ENCODE measurements around the gene RGS3.

RGS3 gene

DNA sequence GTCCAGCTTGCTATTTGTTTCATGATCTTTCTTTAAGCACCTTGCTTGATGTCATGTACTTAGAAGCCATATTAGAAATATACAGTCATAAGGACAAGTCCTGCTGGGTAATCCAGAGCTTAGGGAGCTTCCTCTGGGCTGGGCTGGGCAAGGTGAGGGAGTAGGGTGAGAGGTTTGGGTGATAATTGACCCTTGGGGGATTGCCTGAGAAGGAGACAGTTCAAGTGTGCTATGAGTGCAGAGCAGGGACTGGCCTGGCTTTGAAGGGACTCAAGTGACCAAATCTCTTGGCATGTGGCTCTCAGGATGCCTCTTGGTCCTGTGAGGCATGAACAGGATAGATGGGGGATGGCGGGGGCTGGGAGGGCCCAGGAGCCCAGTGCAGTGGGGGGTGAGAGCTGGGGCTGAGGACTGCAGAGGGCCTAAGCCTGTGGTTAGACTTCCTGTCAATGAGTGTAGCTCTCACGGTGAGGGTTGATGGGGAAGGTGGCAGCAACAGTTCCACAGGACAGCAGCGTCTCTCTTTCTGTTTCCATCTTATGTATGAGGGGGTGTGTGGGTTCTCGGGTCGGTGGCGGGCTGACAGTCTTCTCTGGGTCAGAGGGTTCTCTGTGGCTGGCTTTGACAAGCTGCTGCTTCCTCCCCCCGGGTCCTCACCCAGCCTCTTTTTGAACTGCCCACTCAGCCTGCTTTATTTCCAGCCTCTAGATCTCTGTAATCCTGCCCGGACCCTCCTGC is 53.5 kb downstream of the RGS3 start:
- FAIRE-seq (peak; percentile 99), DNase-seq (ENCODE audit: insufficient read length) (peak; percentile 70)
- TF ChIP-seq TAF1 (IDR thresholded peaks at IDR 0.05; ENCODE audit: borderline replicate concordance, low read depth, low read length) (no peak), POLR2A (IDR thresholded peaks at IDR 0.05; ENCODE audit: low read depth, low read length) (peak; percentile 34; the same call in 1 of the 2 replicates), POLR2AphosphoS5 (IDR thresholded peaks at IDR 0.05; ENCODE audit: low read depth, low read length) (peak; percentile 48; the same call in 1 of the 2 replicates)

DNA sequence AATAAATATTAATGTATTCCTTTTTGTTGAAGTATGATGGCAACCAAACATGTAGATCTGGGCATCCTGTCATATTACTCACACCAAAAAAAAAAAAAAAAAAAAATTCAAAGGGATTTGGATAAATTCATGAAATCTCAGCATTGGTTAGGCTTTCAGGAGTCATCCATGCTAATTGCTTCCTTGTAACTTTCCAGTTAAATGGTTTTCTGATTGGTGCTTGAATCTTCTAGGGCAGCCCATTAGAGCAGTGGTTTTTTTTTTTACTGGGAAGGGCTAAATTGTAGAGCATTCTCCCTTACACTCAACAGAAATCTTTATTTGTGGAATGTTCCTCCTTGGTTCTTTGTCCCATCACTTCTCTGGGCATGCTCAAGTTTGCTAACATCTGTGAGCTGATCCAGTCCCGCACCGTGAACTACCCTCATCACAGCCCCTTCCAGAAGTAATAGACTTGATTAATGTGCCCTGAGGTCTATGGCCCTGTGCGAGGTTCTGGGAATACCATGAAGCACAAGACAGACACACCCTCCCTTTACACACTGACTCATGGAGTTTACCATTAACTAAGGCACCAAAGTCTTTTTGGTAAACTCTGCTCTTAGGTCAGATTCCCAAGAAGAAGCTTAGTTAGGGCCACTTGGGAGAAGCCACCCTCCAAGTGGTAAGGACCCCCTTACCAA is 56.0 kb downstream of the RGS3 start:
- TF ChIP-seq POLR2A (IDR thresholded peaks at IDR 0.05; ENCODE audit: low read depth, low read length) (no peak), POLR2AphosphoS5 (IDR thresholded peaks at IDR 0.05; ENCODE audit: low read depth, low read length) (no peak), TAF1 (IDR thresholded peaks at IDR 0.05; ENCODE audit: borderline replicate concordance, low read depth, low read length) (no peak)
- DNase-seq (ENCODE audit: insufficient read length) (no peak), FAIRE-seq (no peak)

DNA sequence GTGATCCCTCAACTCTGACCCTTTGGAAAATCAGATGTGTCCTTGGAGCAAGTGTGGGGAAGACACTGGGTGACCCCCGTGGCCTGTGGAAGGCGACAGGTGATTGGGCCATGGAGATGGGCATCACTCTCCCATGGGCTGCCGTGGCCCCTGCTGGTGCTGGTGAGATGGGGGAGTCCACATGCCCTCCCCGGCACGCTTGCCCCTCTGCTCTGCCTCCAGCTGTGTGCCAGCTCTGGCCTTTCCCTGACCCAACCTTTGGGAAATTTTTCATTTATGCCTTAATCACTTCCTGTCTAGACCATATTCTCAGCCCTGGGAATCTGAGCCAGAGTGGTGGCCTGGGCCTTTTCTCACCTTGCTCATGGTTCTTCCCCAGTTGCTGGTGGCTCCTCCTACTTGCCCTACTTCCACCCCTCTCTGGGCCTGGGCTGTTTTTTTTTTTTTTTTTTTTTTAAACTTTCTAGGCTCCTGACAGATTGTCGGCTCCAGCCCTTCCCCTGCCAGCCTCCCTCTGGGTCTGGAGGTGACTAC is 56.6 kb downstream of the RGS3 start:
- TF ChIP-seq POLR2A (IDR thresholded peaks at IDR 0.05; ENCODE audit: low read depth, low read length) (no peak), TAF1 (IDR thresholded peaks at IDR 0.05; ENCODE audit: borderline replicate concordance, low read depth, low read length) (no peak), POLR2AphosphoS5 (IDR thresholded peaks at IDR 0.05; ENCODE audit: low read depth, low read length) (no peak)
- DNase-seq (ENCODE audit: insufficient read length): no peak
- FAIRE-seq: peak; percentile 76

DNA sequence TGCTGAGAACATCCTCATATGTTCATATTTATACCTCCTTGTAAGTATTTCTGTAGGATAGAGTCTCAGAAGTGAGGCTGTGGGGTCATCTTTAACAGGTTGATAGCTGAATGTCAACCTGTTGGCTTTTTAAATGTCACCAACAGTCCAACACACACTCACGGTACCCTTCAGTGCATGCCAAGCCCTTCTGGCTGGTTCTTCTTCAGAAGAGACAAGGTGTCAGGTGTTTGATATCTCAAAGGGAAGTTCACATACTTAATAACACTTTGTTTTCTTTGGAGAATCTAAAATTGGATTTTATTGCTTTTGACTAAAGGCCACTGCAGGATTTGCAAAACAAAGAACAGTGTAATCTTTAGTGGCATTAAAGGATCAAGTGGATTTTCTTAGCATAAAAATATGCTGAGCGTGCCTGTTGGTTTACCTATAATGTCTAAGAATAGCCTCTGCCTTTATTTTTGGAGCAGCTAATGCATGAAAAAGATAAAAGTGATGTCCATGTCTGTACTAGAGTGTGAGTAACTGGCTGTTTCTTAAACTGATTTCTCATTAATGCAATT is 58.2 kb downstream of the RGS3 start:
- TF ChIP-seq POLR2AphosphoS5 (IDR thresholded peaks at IDR 0.05; ENCODE audit: low read depth, low read length) (no peak), POLR2A (IDR thresholded peaks at IDR 0.05; ENCODE audit: low read depth, low read length) (no peak), TAF1 (IDR thresholded peaks at IDR 0.05; ENCODE audit: borderline replicate concordance, low read depth, low read length) (no peak)
- peak; percentile 83 for FAIRE-seq
- DNase-seq (ENCODE audit: insufficient read length): no peak

DNA sequence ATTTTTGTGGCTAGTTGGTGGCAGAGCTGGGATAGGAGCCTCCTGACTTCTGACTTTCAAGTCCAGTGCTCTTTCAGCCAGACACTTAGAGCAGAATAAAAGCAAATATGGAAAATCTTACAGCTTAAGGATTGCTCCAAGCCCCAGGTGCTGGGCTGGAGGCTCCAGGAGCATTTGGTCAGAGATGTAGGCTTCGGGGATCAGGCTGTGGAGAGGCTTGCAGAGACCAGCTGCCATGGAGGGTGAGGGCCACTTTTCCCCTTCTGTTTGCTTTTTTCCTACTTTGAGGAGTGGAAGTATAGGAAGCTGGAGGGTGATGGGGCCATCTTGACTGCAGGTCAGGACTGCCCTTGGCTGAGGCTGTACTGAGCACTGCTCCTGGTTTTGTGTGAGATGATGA is 58.9 kb downstream of the RGS3 start:
- no peak for FAIRE-seq
- TF ChIP-seq TAF1 (IDR thresholded peaks at IDR 0.05; ENCODE audit: borderline replicate concordance, low read depth, low read length): no peak
- no peak for TF ChIP-seq POLR2A (IDR thresholded peaks at IDR 0.05; ENCODE audit: low read depth, low read length)
- no peak for TF ChIP-seq POLR2AphosphoS5 (IDR thresholded peaks at IDR 0.05; ENCODE audit: low read depth, low read length)

DNA sequence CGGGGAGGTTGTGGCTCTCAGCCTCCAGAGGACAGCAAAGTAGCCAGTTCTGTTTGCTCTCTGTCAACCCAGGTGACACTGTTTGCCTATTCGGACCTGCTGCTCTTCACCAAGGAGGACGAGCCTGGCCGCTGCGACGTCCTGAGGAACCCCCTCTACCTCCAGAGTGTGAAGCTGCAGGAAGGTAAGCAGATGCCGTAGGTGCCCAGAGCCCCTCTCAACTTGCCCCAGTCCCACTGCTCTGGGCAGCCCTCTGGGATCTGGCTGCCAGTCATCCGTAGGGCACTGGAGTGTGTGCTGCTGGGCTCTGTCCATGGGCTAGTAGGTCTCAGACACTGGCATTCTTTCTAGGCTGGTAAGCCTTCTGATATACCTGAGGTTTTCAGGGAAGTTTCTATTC is 59.3 kb downstream of the RGS3 start:
- FAIRE-seq (peak; percentile 42), DNase-seq (ENCODE audit: insufficient read length) (no peak)

More for the DNA sequence above, 58.9 kb downstream of the RGS3 start:
- no peak for DNase-seq (ENCODE audit: insufficient read length)

DNA sequence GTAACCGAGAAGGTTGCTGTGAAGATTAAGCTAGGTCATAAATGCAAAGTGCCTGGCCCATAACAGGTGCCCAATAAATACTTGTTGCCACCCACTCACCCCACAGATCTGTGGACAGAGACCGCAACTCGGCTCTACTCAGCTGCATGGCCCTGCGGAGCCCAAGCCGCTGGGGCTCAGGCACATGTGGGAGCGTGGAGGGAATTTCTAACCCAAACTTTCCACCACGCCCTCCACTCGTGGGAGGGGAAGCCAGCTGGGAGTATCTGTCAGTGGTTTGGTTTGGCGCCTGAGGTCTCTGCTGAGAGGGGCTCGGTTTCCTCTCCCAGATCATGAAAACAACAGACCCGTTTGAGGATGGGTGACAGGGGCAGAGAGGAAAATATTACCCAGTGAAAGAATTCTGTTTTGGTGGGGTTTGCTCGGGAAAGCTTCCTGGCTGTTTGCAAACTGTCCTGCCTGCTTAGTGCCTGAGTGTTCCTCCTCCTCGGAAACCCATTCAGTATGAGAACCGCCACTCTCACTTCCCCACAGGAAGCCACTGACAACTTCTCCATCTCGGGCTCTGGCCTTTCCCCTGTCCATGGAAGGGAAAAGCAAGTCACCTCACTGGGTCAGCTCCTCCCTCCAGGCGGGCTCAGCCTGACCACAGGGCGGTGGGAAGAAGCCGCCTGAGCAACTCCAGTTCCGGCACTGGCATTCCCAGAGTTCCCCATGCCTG is 60.1 kb downstream of the RGS3 start:
- peak; percentile 93 for FAIRE-seq
- TF ChIP-seq TAF1 (IDR thresholded peaks at IDR 0.05; ENCODE audit: borderline replicate concordance, low read depth, low read length) (no peak), POLR2A (IDR thresholded peaks at IDR 0.05; ENCODE audit: low read depth, low read length) (no peak), POLR2AphosphoS5 (IDR thresholded peaks at IDR 0.05; ENCODE audit: low read depth, low read length) (no peak)
- DNase-seq (ENCODE audit: insufficient read length): peak; percentile 64

More for the DNA sequence above, 59.3 kb downstream of the RGS3 start:
- TF ChIP-seq TAF1 (IDR thresholded peaks at IDR 0.05; ENCODE audit: borderline replicate concordance, low read depth, low read length) (no peak), POLR2AphosphoS5 (IDR thresholded peaks at IDR 0.05; ENCODE audit: low read depth, low read length) (no peak), POLR2A (IDR thresholded peaks at IDR 0.05; ENCODE audit: low read depth, low read length) (no peak)

DNA sequence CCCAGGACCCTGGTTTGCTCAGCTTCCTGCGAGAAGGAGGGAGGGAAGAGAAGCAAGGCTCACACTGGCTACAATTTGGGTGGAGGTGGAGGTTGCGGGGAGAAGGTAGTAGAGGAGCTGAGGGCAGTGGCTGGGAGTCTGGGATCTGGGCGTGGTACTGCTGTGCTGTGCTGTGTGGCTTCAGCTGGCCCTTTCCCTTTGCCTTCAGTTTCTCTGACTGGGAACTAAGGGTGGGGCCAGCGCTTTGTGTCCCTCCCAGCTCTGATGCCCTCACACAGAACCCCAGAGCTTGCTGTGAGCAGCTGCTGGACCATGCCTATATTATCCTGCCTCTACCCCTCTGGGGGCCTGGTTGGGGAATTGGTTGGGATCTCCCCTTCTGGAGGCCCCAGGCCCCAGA is 60.9 kb downstream of the RGS3 start:
- no peak for TF ChIP-seq POLR2A (IDR thresholded peaks at IDR 0.05; ENCODE audit: low read depth, low read length)
- TF ChIP-seq TAF1 (IDR thresholded peaks at IDR 0.05; ENCODE audit: borderline replicate concordance, low read depth, low read length): no peak
- TF ChIP-seq POLR2AphosphoS5 (IDR thresholded peaks at IDR 0.05; ENCODE audit: low read depth, low read length): no peak
- DNase-seq (ENCODE audit: insufficient read length): no peak
- FAIRE-seq: no peak

DNA sequence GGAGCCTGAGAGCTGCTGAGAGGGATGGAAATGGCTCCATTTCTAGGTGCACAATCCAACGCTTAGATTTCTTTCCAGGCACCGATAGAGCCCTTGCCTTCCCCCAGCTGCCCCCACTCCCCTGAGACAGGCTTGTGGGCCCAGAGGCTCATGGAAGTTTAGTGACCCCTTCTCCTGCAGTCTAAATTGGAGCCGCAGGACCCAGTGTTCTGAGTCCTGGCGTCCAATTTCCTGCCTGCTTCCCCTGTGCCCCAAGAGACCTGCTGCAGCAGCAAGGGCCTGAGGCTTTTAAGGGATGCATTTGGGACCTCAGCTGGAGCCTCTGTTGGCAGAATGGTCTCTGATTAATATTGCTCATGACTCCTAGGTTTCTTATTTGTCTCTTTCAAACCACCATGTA is 61.7 kb downstream of the RGS3 start:
- FAIRE-seq (no peak), DNase-seq (ENCODE audit: insufficient read length) (no peak)
- TF ChIP-seq POLR2AphosphoS5 (IDR thresholded peaks at IDR 0.05; ENCODE audit: low read depth, low read length) (no peak), TAF1 (IDR thresholded peaks at IDR 0.05; ENCODE audit: borderline replicate concordance, low read depth, low read length) (no peak), POLR2A (IDR thresholded peaks at IDR 0.05; ENCODE audit: low read depth, low read length) (no peak)

DNA sequence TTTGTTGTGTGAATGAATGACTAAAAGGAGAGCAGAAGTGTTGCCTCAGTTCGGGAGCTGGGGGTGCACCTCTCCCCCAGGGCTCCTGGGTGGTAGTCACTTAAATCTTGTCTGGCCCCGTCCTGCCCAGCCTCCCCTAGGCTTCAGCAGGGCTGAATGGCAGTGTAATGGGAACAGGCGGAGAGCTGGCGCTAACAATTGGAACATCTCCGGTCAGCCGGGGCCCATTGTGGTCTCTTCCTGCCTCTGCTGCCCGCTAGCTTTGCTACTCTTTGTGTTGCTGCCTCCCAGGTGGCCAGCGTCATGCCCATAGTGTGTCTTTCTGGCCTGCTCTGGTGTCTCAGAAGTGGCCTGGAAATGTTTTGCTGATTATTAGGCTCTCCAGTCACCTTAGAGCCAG is 62.3 kb downstream of the RGS3 start:
- no peak for TF ChIP-seq POLR2A (IDR thresholded peaks at IDR 0.05; ENCODE audit: low read depth, low read length)
- no peak for TF ChIP-seq TAF1 (IDR thresholded peaks at IDR 0.05; ENCODE audit: borderline replicate concordance, low read depth, low read length)
- no peak for TF ChIP-seq POLR2AphosphoS5 (IDR thresholded peaks at IDR 0.05; ENCODE audit: low read depth, low read length)
- FAIRE-seq (no peak), DNase-seq (ENCODE audit: insufficient read length) (no peak)

DNA sequence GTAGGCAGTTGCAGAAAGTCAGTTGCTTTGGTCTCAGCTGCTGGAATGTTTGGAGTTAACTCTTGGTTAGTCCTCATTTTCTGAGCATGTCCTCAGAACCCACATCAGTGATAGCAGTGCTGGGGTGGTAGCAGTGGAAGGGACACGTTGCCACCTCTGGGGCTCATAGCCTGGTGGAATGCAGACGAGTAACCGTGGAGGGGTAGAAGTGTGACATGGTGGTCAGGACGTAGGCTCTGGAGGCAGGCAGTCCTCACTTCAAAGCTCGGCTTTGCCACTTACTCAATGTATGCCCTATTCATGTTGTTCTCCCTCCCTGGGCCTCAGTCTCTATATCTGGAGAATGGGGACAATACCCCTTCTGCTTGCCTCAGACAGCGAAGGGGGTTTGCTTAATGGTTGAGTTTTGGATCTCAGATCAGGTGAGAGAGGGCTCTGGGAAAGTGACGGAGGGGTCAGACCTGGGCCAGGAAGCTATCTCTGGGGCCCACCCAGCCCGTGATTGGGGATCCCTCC is 62.8 kb downstream of the RGS3 start:
- FAIRE-seq (no peak), DNase-seq (ENCODE audit: insufficient read length) (no peak)
- TF ChIP-seq TAF1 (IDR thresholded peaks at IDR 0.05; ENCODE audit: borderline replicate concordance, low read depth, low read length) (no peak), POLR2A (IDR thresholded peaks at IDR 0.05; ENCODE audit: low read depth, low read length) (no peak), POLR2AphosphoS5 (IDR thresholded peaks at IDR 0.05; ENCODE audit: low read depth, low read length) (no peak)
